Left ventricle myocardium superior (tissue), 1 donor: Measurements from ENCODE around the gene ZNF134. TPM values are rescaled to one million over a fixed set of nuclear protein-coding genes. Genes with fewer than 3 reads are reported as not detected.

Experiments
- ATAC-seq: fragments of 200-7000 bp; cut with Tn5 transposase; one replicate; pipeline ENCODE4 v1.9.1; 2020; ENCODE audit warnings: mild to moderate bottlenecking, moderate library complexity
- DNase-seq: peaks from one replicate; pipeline ENCODE4 v3.0.0-alpha.2; 2020
- intact Hi-C: fragments of 100-400 bp; cut with micrococcal nuclease; formaldehyde crosslinking; loops from one replicate; pipeline ENCODE4 v1.11.0; 2022
- long read RNA-seq: library from polyadenylated mRNA; unstranded; transcript quantifications from one replicate; pipeline ENCODE4 v2.0.0, GENCODE V29; 2021
- total RNA-seq: library from RNA; stranded (reverse); fragmentation: NEBNext Ultra II Directional; extraction: Animal tissue kit (Norgen Biotek cat#: 25700); gene quantifications from one replicate; pipeline ENCODE4 v1.2.1, GENCODE V29; 2021
- donor health status: DM: no; HTN: yes; CAD: no; lungs with severe emphysema.

The ZNF134 gene
- 12.9 TPM for total RNA-seq
- long read RNA-seq, full-length matches to known transcripts = 38 of 40 reads
- long read RNA-seq, partial matches to known transcripts = 1 of 40 reads
- long read RNA-seq, other reads (novel, unspliced or antisense) = 1 of 40 reads

DNA sequence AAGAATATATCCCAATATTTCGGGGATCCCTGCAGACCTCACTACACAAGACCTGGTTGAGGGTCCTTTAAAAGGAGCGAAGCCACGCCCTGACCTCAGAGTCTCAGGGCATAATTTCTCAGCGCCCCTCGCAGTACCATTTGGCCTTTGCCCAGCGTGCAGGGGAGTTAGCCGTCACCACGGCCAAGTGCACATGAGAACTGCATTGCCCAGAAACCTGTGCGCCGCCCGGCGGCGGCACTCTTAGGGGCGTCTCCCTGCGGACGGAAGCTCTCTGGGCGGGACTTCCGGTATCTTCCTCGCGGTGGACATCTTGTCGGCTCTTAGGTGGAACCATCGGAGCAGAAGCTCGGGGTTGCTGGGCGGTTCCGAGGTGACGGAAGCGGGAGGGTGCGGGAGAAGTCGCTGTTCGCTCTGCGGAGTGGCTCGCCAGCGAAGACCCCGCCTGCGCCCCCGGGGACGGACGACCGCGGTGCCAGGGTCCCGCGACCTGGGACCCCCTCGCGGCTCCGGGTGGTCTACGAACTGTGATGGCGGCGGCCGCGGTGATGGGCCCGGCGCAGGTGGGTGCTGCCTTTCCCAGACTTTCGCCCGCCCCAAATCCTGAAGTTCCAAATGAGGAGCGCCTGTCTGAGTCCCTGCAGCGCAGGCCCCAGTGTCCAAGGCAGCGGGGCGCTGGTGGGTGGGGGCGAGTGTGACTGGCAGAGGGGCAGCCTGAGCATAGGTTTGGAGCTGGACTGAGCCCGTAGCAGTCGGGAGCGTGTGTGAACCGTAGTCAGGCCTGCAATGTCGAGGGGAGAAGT is at the start of gene ZNF134:
Gene ZNF134, plus strand, starts transcription at position 302 of the 803 bp plus-strand sequence. CDS start 5,227 bp downstream, outside the sequence.
- peak; percentile 96 for DNase-seq
- intact Hi-C loops = no loop called here
- ATAC-seq = peak; percentile 98

DNA sequence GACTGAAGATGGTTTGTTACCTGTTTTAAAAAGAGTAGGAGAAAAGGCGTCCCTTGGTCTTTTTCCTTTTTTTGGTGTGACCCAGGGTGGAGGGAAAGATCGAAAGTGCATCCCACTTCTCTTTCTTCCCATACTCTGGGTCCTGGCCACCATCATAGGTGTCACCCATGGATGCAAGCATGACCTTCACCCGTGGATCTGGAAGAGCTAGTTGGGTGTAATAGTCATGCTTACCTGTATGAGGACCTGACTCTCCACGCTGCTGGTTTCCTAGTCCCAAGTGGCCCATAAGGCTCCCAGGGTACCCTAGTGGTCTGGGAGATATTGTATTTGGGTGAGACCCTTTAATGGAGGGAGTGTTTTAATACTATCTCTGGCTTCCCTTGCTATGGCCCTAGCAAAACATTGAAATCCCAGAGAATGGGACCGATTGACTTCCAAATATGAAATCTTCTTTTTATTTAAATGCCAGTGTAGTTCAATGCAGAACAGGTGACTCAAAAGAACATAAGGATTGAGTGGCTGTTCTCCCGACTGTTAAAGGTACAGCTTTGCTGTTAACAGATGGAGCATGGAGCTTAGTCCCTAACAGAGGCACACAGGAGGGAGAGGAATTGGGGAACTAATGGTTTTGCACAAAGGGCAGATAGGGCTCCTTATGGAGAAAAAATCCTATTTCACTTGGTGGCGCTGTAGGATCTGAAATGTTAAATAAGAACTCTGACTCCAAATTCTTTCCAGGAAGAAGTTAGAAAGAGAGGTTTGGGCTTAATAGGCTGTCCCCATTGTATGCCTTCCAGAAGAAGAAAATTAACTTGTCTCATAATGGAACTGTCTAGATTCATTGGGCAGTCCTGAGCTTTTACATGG is 47.4 kb upstream of the ZNF134 start:
- intact Hi-C loops = no loop called here
- ATAC-seq (no peak), DNase-seq (no peak)

DNA sequence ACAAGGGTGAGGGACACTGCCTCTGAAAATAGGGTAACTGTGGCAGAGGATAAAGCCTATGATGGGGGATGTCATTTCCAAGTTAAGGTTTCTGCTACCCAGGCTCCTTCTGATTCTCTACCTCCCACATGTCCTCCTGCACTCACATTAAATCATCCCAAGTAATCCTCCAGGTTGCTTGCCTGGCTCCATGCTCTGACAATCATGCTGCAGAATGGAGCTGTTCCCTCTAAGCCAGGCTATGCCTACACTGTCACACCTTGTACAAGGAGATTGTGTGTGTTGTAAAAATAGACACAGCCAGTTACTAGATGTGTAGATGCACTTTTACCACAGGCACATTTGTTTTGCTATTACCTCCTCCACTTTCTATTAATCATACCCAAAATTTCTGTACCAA is 43.3 kb upstream of the ZNF134 start:
- DNase-seq (no peak), ATAC-seq (no peak)
- intact Hi-C loops = no loop called here

DNA sequence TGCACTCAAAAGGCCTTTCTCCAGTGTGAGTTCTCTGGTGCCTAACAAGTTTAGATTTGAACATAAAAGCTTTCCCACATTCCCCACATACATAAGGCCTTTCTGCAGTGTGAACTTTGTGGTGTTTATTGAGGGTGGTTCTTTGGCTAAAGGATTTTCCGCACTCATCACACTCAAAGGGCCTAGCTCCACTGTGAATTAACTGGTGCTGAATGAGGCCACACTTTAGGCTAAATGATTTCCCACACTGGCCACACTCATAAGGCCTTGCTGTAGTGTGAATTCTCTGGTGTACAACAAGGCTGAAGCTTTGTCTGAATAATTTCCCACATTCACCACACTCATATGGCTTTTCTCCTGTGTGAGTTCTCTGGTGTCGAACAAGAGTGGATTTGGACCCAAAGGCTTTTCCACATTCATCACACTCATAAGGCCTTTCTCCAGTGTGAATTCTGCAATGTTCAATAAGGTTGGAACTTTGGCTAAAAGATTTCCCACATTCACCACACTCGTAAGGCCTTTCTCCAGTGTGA is 41.6 kb upstream of the ZNF134 start:
- intact Hi-C loops = no loop called here
- no peak for DNase-seq
- ATAC-seq = no peak

DNA sequence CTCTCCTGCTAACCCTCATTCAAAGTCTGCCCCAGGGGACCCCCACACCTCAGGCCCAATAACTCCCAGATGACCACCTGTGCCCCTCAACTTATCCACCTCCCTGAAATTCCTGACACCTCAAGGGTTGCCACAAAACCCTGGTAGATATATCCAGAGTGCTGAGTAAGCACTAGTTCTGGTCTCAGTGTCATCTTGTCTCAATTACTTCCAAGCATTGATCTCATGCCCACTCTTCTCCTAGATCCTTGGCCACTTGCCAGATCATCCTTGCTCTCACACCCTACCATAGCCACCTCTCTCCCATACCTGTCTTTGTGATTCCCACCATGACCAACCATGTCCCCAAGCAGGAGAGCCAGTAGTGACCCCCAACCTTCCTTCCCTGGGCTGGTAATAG is 37.4 kb upstream of the ZNF134 start:
- no peak for ATAC-seq
- no peak for DNase-seq
- intact Hi-C loops = no loop called here

DNA sequence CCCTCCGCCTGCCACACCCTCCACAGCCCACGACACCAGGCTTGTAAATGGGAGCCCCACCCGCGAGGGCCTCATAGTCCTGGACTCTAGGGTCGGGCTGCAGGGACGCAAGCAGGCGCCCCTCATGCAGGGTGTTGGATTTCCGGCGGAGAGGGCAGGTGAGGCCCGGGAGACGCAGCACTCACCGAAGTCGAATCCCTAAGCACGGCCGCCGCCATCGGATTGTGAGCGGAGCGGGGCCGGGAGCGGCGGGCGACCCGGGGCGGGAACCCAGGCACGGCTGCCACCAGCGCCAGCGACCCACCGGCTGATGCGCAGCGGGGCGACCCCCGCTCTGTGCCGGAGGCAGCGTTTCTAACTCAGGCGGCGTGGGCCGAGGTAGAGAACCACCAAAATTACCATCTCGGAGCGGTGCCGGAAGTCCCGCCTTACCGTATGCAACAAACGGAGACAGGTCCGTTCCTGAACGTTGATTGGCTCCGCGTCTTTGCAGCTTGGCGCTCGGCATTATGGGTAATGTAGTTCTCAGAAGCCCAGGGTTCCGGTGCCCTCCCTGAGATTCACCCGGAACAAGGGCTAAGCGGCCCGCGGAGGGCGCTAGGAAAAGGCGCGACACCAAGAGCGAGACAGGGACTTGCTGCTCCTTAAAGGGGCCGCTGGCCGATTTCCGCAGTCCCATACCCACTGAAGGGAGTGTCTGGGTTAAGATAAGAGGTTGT is 35.4 kb upstream of the ZNF134 start, which contains the start of gene ZNF416:
Gene ZNF416, minus strand, starts transcription at position 425 of the 719 bp plus-strand sequence. Its CDS starts 207 bp downstream, at position 218.
- ATAC-seq (peak; percentile 97), DNase-seq (peak; percentile 96)
- intact Hi-C loops = no loop called here

DNA sequence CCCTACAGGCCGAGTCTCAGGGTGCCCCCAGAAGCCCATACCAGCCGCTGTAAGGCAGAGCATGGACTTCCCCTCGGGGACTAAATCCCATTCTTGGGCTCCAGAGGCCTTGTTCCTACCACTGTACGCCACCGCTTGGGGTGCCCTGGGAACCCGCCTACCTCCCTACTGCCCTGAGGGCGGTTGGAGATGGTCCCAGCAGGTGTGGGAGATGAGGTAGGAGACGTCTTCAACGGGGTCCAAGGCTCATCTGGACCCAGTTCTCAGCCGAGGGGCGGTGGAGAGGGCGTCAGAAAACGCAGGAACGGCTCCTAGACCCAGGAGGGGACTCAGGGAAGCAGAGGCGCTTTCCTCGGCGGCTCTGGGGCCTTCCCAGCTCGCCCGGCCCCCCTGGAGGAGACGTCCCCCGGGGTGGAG is 30.9 kb upstream of the ZNF134 start:
- no peak for DNase-seq
- no peak for ATAC-seq
- intact Hi-C loops = no loop called here

DNA sequence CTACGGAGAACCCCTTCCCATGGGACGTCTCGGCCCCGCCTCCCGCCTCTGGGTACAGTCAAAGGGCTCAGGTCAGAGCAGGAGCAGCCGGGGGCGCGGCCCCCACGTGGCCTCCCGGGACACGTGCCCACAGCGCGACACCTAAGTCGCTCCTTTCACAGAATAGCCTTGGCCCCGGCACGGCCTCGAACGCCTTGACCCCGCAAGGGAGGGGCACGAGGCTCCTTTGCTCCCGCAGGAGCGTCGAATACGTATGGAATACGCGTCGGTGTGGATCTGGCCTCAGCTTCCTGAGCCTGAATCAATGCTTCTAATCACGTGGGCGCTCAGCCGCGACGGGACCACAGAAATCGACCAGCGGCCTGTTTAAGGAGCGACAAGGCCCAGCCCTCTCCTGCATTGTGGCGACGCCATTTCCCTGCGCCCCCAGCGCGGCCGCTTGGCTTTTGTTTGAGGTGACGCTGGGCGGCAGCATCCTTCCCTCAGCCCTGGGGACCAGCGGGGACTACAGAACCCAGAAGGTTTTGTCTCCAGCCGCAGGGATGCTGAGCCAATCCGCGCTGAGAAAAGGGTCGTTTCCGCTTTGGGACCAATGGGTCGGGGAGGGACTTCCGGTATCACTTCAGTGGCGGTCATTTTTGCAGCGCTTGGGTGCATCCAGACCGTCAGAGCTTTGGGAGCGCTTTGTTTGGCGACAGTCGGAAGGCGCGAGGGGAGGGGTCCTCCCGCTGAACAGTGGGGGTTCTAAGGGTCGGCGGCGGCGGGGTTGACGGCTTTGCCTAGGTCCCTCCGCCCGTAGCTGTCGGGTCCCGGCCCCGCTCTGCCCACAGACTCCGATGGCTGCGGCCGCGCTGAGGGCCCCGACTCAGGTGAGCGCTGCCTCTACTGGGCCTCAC is 30.3 kb upstream of the ZNF134 start, which contains the start of gene ZIK1:
Gene ZIK1, plus strand, starts transcription at position 625 of the 896 bp plus-strand sequence. Its CDS starts 212 bp downstream, at position 837.
- intact Hi-C loops = no loop called here
- DNase-seq (peak; percentile 92), ATAC-seq (peak; percentile 95)

DNA sequence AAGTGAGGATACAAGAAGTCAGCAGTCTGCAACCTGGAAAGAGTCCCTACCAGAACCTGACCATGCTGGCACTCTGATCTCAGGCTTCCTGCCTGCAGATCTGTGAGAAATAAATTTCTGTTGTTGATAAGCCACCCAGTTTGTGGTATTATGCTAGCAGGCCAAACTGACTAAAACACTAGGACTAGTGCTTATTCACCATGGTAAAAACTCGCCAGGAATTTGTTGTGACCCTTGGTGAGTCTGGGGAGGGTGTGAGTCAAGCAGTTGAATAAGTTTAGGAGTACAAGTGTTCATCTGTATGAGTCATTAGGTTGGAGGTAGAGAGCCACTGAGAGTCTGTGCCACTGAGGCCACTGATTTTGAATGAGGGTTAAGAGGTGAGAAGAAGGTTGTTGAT is 26.5 kb upstream of the ZNF134 start:
- no peak for DNase-seq
- ATAC-seq = no peak
- intact Hi-C loops = no loop called here

DNA sequence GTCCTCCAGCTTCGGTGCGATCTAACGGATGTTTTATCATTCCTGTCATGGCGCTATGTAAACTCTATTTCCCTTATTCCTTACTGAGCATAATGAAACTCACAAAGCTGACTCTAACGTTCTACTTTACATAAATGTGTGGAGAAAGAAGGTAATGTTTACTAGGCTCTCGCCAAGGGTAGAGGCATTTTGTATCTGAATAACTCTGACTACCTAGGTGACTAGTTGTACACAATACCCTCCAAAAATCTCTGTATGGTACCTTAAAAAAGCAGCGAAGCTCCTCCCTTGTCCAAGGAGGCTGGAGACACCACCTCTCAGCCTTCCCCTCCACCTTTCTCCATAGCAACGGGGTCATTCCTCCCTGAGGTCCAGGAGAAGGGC is 14.7 kb upstream of the ZNF134 start:
- no peak for ATAC-seq
- intact Hi-C loops = no loop called here
- no peak for DNase-seq

DNA sequence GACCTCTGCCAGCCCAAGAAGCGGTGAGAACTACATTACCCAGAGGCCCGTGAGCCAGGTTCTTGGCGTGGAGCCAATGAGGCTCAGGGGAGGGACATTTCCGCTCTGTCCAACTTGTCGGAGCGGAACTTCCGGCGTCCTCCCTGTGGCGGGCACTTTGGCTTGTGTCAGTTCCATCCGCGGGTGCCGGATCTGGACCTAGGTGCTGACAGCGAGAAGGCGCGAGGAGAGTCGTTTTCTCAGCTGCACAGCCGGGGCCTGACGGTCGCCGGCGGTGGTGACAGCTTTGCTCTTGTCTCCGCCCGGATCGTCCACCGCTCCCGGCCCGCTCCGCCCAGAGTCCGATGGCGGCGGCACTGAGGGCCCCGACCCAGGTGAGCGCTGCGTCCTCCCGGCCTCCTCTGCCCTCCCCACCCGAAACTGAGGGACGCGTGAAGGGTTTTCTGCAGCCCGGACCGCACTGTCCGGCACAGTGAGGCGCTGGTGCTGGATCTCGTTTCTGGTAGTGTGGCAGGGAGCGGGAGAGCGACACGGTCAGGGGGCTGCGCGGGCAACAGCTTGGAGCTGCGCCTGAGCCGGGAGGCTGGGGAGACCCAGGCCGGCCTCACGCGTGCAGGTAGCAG is 14.2 kb upstream of the ZNF134 start, which contains the start of gene ZNF530:
Gene ZNF530, plus strand, starts transcription at position 125 of the 623 bp plus-strand sequence. CDS start 4,461 bp downstream, outside the sequence.
- peak; percentile 96 for DNase-seq
- peak; percentile 99 for ATAC-seq
- intact Hi-C loops = no loop called here

DNA sequence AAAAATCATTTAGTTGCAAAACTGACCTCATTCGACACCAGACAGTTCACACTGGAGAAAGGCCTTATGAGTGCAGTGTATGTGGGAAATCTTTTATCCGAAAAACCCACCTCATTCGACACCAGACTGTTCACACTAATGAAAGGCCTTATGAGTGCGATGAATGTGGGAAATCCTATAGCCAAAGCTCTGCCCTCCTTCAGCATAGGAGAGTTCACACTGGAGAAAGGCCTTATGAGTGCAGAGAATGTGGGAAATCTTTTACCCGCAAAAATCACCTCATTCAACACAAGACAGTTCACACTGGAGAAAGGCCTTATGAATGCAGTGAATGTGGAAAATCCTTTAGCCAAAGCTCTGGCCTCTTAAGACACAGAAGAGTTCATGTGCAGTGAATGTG is 7.1 kb upstream of the ZNF134 start:
- no peak for ATAC-seq
- intact Hi-C loops = no loop called here
- no peak for DNase-seq

DNA sequence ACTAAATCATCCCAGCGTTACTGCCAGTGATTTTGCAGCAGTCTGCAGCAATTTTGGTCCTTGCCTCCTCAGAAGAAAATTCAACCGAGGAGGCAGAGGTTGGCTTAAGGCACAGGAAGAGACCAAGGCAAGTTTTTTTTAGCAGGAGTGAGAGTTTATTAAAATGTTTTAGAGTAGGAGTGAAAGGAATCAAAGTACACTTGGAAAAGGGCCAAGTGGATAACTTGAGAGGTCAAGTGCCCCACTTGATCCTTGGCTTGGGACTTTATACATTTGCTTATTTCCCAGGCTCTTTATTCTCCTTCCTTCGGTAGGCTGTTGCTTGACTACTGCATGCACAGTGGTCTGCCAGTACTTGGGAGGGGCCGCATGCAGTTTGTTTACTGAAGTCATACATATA is 2.9 kb upstream of the ZNF134 start:
- DNase-seq (no peak), ATAC-seq (no peak)

DNA sequence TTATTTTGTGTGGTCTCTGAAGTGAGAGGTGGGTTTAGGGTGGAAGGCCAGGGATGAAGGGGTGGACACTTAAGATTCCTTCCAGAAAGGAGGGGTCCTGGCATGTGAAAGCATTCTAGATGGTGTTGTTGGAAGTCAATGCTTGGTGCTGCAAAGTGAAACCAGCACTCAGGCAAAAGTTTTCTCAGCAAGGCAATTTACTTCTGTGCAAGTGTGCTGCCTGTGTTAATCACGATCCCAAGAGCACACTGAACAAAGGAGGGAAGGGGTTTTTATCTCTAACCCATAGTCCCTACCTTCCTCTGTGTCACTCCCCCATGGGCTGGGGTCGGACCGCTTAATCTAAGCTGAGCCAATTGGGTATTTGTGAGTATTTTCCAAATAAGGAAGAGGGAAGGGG is 1.3 kb downstream of the ZNF134 start:
- ATAC-seq (no peak), DNase-seq (no peak)
- intact Hi-C loops = no loop called here

More for the DNA sequence above, 2.9 kb upstream of the ZNF134 start:
- intact Hi-C loops = no loop called here

DNA sequence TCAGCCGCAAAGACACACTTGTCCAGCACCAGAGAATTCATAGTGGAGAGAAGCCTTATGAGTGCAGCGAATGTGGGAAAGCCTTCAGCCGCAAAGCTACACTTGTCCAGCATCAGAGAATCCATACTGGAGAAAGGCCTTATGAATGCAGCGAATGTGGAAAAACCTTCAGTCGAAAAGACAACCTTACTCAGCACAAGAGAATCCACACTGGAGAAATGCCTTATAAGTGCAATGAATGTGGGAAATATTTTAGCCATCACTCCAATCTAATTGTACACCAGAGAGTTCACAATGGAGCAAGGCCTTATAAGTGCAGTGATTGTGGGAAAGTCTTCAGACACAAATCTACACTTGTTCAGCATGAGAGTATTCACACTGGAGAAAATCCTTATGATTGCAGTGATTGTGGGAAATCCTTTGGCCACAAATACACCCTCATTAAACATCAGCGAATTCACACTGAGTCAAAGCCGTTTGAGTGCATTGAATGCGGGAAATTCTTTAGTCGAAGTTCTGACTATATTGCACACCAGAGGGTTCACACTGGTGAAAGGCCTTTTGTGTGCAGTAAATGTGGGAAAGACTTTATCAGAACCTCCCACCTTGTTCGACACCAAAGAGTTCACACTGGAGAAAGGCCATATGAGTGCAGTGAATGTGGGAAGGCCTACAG is 6.8 kb downstream of the ZNF134 start:
- ATAC-seq = no peak
- intact Hi-C loops = no loop called here
- DNase-seq = no peak

DNA sequence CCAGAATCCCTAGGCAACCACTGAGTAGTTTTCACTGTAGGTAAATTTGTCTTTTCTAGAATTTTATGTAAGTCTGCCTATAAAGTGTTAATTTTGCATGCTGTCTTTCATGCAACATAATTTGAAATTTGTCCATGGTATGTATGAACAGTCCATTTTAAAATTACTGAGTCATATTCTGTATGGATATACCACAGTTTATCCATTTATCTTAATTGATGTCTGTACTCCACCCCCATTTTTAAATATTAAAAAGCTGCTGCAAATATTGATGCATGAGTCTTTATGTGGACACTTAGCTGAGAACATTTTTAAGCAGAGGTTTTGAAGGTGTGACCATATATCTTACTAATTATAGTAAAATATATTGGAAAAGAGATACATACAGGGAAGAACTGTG is 9.0 kb downstream of the ZNF134 start:
- intact Hi-C loops = no loop called here

More for the DNA sequence above, 9.0 kb downstream of the ZNF134 start:
- ATAC-seq (no peak), DNase-seq (no peak)
